Measurements from ENCODE around the gene ACER3.
A peak's percentile ranks its signal among the peaks of the same experiment; 100 is the strongest.

DNA sequence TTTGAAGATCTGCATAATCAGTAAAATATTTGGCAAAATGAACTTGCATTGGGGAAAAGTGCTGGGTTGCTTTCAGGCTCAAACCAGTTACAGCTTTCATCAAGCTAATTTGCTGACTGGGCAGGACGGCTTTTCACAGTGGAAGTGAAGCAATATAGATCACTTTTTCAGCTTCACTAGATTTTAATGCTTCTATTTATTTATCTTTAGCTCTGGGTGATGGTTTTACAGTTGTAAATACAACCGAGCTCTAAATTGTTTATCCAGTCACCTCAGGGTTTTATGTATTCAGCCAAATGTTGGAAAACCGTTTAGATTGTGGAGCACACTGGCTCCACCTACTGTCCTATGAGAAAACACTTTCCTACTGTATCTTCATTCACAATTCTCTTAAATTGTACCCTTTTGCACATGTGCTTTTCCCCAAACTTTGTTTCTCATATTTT, 58.2 kb downstream of the ACER3 start:
- TF ChIP-seq CTCF (IDR thresholded peaks at IDR 0.05; ENCODE audit: low read depth, low read length, missing input control): peak; percentile 73
- TF ChIP-seq, protein P1, sequence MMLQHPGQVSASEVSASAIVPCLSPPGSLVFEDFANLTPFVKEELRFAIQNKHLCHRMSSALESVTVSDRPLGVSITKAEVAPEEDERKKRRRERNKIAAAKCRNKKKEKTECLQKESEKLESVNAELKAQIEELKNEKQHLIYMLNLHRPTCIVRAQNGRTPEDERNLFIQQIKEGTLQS (IDR thresholded peaks at IDR 0.05): no peak
- no peak for TF ChIP-seq EGR1 (IDR thresholded peaks at IDR 0.05; ENCODE audit: low read depth in 2 of 2)

All from liver (tissue), 3 donors.